Mesenchymal stem cell (in vitro differentiated cells and primary cell): Measurements from ENCODE around the gene AGAP1.

ENCODE experiments used
- DNase-seq: peaks from one replicate; pipeline ENCODE4 v3.0.0-alpha.2; 2013
- H2AFZ ChIP-seq: one replicate; pipeline ENCODE4 v1.6.1; 2013; ENCODE audit warnings: low read depth, mild to moderate bottlenecking, control low read depth, inconsistent platforms, low read length, moderate library complexity
- H2AK5ac ChIP-seq: 2 replicates; pipeline ENCODE4 v1.6.1; 2013; ENCODE audit warnings: low read length, moderate library complexity, mild to moderate bottlenecking, inconsistent platforms; ENCODE audit not compliant: severe bottlenecking
- H2BK120ac ChIP-seq: one replicate; pipeline ENCODE4 v1.6.1; 2013; ENCODE audit warnings: low read depth, mild to moderate bottlenecking, inconsistent platforms, low read length, moderate library complexity
- H2BK12ac ChIP-seq, 2 experiments: one replicate each; pipeline ENCODE4 v1.6.1; 2013; ENCODE audit warnings: inconsistent platforms in 2 of 2, low read length in 2 of 2, mild to moderate bottlenecking in 2 of 2, moderate library complexity in 2 of 2, control low read depth in 1 of 2
- H2BK15ac ChIP-seq: one replicate; pipeline ENCODE4 v1.6.1; 2013; ENCODE audit warnings: mild to moderate bottlenecking, low read depth, inconsistent platforms; ENCODE audit not compliant: poor library complexity, severe bottlenecking
- H2BK5ac ChIP-seq: 2 replicates; pipeline ENCODE4 v1.6.1; 2013; ENCODE audit warnings: low read depth, mild to moderate bottlenecking, low read length, control low read depth, inconsistent platforms; ENCODE audit not compliant: poor library complexity, severe bottlenecking
- H3K14ac ChIP-seq, 2 experiments: one replicate each; pipeline ENCODE4 v1.6.1; 2013; ENCODE audit warnings: inconsistent platforms in 2 of 2, low read length in 2 of 2, control low read depth in 1 of 2, mild to moderate bottlenecking in 1 of 2, moderate library complexity in 1 of 2
- H3K18ac ChIP-seq, 2 experiments: one replicate each; pipeline ENCODE4 v1.6.1; 2013; ENCODE audit warnings: inconsistent platforms in 2 of 2, low read length in 2 of 2, control low read depth in 1 of 2, low read depth in 1 of 2, mild to moderate bottlenecking in 1 of 2
- H3K23ac ChIP-seq, 2 experiments: one replicate each; pipeline ENCODE4 v1.6.1; 2013; ENCODE audit warnings: inconsistent platforms in 2 of 2, low read length in 2 of 2, mild to moderate bottlenecking in 2 of 2, moderate library complexity in 2 of 2, control low read depth in 1 of 2
- H3K27ac ChIP-seq: 2 replicates; pipeline ENCODE4 v1.5.1; 2013; ENCODE audit warnings: mild to moderate bottlenecking, moderate library complexity, low read length, control low read depth, inconsistent platforms; ENCODE audit not compliant: poor library complexity, severe bottlenecking
- H3K27me3 ChIP-seq, 2 experiments: 2 replicates each; pipeline versions ENCODE4 v1.6.1 to v1.7.0; 2013; ENCODE audit warnings: low read length in 2 of 2, mild to moderate bottlenecking in 2 of 2, moderate library complexity in 2 of 2, control low read depth in 1 of 2, inconsistent platforms in 1 of 2; ENCODE audit not compliant: control insufficient read depth in 1 of 2, insufficient read depth in 1 of 2
- H3K36me3 ChIP-seq, 2 experiments: 2 replicates each; pipeline versions ENCODE4 v1.6.1 to v1.7.0; 2013; ENCODE audit warnings: low read length in 2 of 2, control low read depth in 1 of 2, inconsistent platforms in 1 of 2, low read depth in 1 of 2, mild to moderate bottlenecking in 1 of 2; ENCODE audit not compliant: insufficient read depth in 2 of 2, control insufficient read depth in 1 of 2
- H3K4ac ChIP-seq, 2 experiments: one replicate each; pipeline ENCODE4 v1.6.1; 2013; ENCODE audit warnings: inconsistent platforms in 2 of 2, low read length in 2 of 2, mild to moderate bottlenecking in 2 of 2, moderate library complexity in 2 of 2, control low read depth in 1 of 2, low read depth in 1 of 2
- H3K4me1 ChIP-seq: 2 replicates; pipeline ENCODE4 v1.6.1; 2013; ENCODE audit warnings: low read depth, low read length, control low read depth; ENCODE audit not compliant: control insufficient read depth, insufficient read depth
- H3K4me2 ChIP-seq: 2 replicates; pipeline ENCODE4 v1.6.1; 2013; ENCODE audit warnings: low read length, mild to moderate bottlenecking, inconsistent platforms; ENCODE audit not compliant: poor library complexity, severe bottlenecking
- H3K4me3 ChIP-seq, 2 experiments: 2 replicates each; pipeline versions ENCODE4 v1.5.1 to v1.7.0; 2013; ENCODE audit warnings: low read length in 2 of 2, mild to moderate bottlenecking in 2 of 2, control low read depth in 1 of 2, low read depth in 1 of 2; ENCODE audit not compliant: insufficient read depth in 1 of 2
- H3K79me1 ChIP-seq: replicated peaks from 2 replicates; pipeline ENCODE4 v1.6.1; 2013; ENCODE audit warnings: mild to moderate bottlenecking, control low read depth, low read length, inconsistent platforms; ENCODE audit not compliant: poor library complexity, severe bottlenecking
- H3K9ac ChIP-seq: 2 replicates; pipeline ENCODE4 v1.7.0; 2013; ENCODE audit warnings: mild to moderate bottlenecking, low read length, moderate library complexity
- H3K9me3 ChIP-seq: 2 replicates; pipeline ENCODE4 v1.7.0; 2013; ENCODE audit warnings: mild to moderate bottlenecking, low read length; ENCODE audit not compliant: control insufficient read depth
- H4K8ac ChIP-seq: one replicate; pipeline ENCODE4 v1.6.1; 2013; ENCODE audit warnings: inconsistent platforms, mild to moderate bottlenecking, low read length, moderate library complexity
- H4K91ac ChIP-seq: one replicate; pipeline ENCODE4 v1.6.1; 2013; ENCODE audit warnings: mild to moderate bottlenecking, low read length, inconsistent platforms
- WGBS: methylation state at CpG from one replicate; pipeline ENCODE4 v1.1.7; 2013; ENCODE audit warnings: mixed read lengths; 5-methylcytosine and 5-hydroxymethylcytosine counted together

AGAP1 gene

GRCh38 chr2:235689427-235689853, 195.6 kb downstream of the AGAP1 start:
- no peak overlapping the region for H3K4me2 ChIP-seq
- H2AFZ ChIP-seq, result no peak overlapping the region
- no peaks in the 10 kb centered on the region for H3K27me3 ChIP-seq
- WGBS, result 92% methylated on average over 3 of the region's 4 CpGs
- H3K27ac ChIP-seq, result no peak overlapping the region
- peaks cover 8% of the 10 kb centered on the region for H3K4me1 ChIP-seq
- H2BK5ac ChIP-seq, result no peak overlapping the region
- peaks cover 57% of the 10 kb centered on the region for H3K79me1 ChIP-seq
- H4K8ac ChIP-seq, result no peak overlapping the region
- no peak overlapping the region for H3K14ac ChIP-seq
- no peak overlapping the region for H3K4ac ChIP-seq
- no peaks in the 10 kb centered on the region for H3K36me3 ChIP-seq
- H2BK120ac ChIP-seq, result no peak overlapping the region
- no peak overlapping the region for H2AK5ac ChIP-seq
- H4K91ac ChIP-seq, result no peak overlapping the region
- no peak overlapping the region for H3K9ac ChIP-seq
- no peak overlapping the region for H2BK12ac ChIP-seq
- H3K23ac ChIP-seq, result no peak overlapping the region
- H3K18ac ChIP-seq, result no peak overlapping the region
- DNase-seq, result no peak
- H3K9me3 ChIP-seq, result no peaks in the 10 kb centered on the region
- no peak overlapping the region for H3K4me3 ChIP-seq
- H2BK15ac ChIP-seq, result no peak overlapping the region

GRCh38 chr2:235690082-235690808, 196.4 kb downstream of the AGAP1 start:
- no peak overlapping the region for H3K4me2 ChIP-seq
- H2BK5ac ChIP-seq, result no peak overlapping the region
- no peak overlapping the region for H2BK12ac ChIP-seq
- H3K4me1 ChIP-seq, result peaks cover 10% of the 10 kb centered on the region
- H4K8ac ChIP-seq, result no peak overlapping the region
- H3K9me3 ChIP-seq, result no peaks in the 10 kb centered on the region
- no peak overlapping the region for H3K9ac ChIP-seq
- no peak overlapping the region for H3K27ac ChIP-seq
- no peak overlapping the region for H3K14ac ChIP-seq
- 95% methylated on average over 8 of the region's 9 CpGs for WGBS
- no peak overlapping the region for H4K91ac ChIP-seq
- H3K18ac ChIP-seq, result no peak overlapping the region
- peaks cover 54% of the 10 kb centered on the region for H3K79me1 ChIP-seq
- DNase-seq, result no peak
- H3K27me3 ChIP-seq, result no peaks in the 10 kb centered on the region
- H3K36me3 ChIP-seq, result no peaks in the 10 kb centered on the region
- no peak overlapping the region for H3K4me3 ChIP-seq
- no peak overlapping the region for H2BK120ac ChIP-seq
- no peak overlapping the region for H2AFZ ChIP-seq
- no peak overlapping the region for H3K23ac ChIP-seq
- H3K4ac ChIP-seq, result no peak overlapping the region
- no peak overlapping the region for H2AK5ac ChIP-seq
- H2BK15ac ChIP-seq, result no peak overlapping the region

DNA sequence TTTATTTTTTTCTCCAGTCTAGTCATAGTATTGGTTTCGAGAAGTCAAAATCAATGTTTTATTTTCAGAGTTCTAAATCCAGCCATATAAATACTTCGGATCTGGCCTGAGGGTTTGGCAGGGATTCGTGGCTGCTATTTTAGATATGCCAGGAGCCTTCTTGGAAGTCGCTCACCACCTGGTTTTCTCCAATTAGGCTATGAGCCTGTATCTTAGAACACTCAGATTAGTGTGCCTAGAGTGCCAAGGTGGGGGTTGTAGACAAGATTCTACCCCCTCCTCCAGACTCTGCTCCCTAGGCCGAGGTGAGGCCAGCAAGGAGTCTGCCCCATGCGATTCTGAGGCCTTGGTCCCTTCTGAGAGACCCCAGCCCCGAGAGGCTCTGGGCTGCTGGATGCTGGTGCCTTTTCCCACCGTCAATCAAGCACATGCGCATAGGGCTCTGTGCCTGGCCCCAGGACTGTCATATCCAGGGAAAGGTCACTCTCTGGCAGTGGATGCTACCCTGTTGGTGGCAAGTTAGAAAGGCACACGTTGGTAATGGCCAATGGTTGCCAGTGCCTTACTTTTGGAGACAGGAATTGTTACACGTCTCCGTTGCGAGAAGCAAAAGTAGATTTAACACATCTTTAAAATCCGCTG, 197.1 kb downstream of the AGAP1 start:
- Histone ChIP-seq H2AFZ (no peak overlapping the region), H3K4ac (no peak overlapping the region)

GRCh38 chr2:235692076-235692475, 198.2 kb downstream of the AGAP1 start:
- Histone ChIP-seq H3K4me1 (peaks cover 12% of the 10 kb centered on the region), H3K14ac (no peak overlapping the region), H2AK5ac (no peak overlapping the region), H2AFZ (no peak overlapping the region), H3K4me2 (no peak overlapping the region), H3K4ac (no peak overlapping the region), H2BK5ac (no peak overlapping the region), H3K18ac (no peak overlapping the region), H3K4me3 (no peak overlapping the region), H4K8ac (no peak overlapping the region), H3K79me1 (peaks cover 53% of the 10 kb centered on the region), H3K9me3 (no peaks in the 10 kb centered on the region), H4K91ac (no peak overlapping the region), H2BK15ac (no peak overlapping the region), H2BK120ac (no peak overlapping the region), H3K27ac (no peak overlapping the region), H2BK12ac (no peak overlapping the region), H3K23ac (no peak overlapping the region), H3K36me3 (no peaks in the 10 kb centered on the region), H3K9ac (no peak overlapping the region), H3K27me3 (no peaks in the 10 kb centered on the region)
- WGBS, result 96% methylated on average over 10 of the region's 10 CpGs
- DNase-seq, result no peak

More for the DNA sequence above, 197.1 kb downstream of the AGAP1 start:
- peaks cover 12% of the 10 kb centered on the region for H3K4me1 ChIP-seq
- no peak overlapping the region for H3K4me2 ChIP-seq
- H2AK5ac ChIP-seq, result no peak overlapping the region
- no peak overlapping the region for H2BK12ac ChIP-seq
- no peak overlapping the region for H3K18ac ChIP-seq
- no peak overlapping the region for H3K23ac ChIP-seq
- no peak overlapping the region for H4K8ac ChIP-seq
- peaks cover 53% of the 10 kb centered on the region for H3K79me1 ChIP-seq
- H2BK5ac ChIP-seq, result no peak overlapping the region
- H3K9me3 ChIP-seq, result no peaks in the 10 kb centered on the region
- no peak overlapping the region for H3K14ac ChIP-seq
- H3K9ac ChIP-seq, result no peak overlapping the region
- no peak overlapping the region for H2BK120ac ChIP-seq
- WGBS, result 92% methylated on average over 13 of the region's 14 CpGs
- no peak overlapping the region for H4K91ac ChIP-seq
- H3K27ac ChIP-seq, result no peak overlapping the region
- no peaks in the 10 kb centered on the region for H3K36me3 ChIP-seq
- no peaks in the 10 kb centered on the region for H3K27me3 ChIP-seq
- no peak overlapping the region for H3K4me3 ChIP-seq
- DNase-seq, result no peak
- no peak overlapping the region for H2BK15ac ChIP-seq
